Measurements from ENCODE around the gene MXRA8.
"Not testable (repeated sequence)": the region's sequence is repeated elsewhere in the genome, so short reads cannot be mapped to it uniquely, and the experiment has no call there.

MXRA8 gene

GRCh38 chr1:1370094-1370493 is 11.7 kb upstream of the MXRA8 start:
- DNase-seq (ENCODE audit: low spot score); FAIRE-seq: not testable (repeated sequence)

- FAIRE-seq (peak; percentile 91), DNase-seq (ENCODE audit: low spot score) (no peak)
Measured at GRCh38 chr1:1367315-1367714, 9.0 kb upstream of the MXRA8 start.

DNA sequence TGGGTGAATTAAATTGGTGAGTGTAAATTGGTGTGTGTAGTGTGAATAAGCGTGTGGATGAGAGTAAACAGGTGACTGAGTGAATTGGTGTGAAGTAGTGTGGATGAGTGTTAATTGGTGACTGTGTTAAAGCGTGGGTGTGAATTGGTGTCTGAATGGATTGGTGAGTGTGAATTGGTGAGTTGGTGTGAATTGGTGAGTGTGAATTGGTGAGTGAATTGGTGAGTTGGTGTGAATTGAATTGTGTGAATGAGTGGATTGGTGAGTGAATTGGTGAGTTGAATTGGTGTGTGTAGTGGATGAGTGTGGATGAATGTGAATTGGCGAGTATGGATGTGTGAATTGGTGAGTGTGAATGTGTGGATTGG is 8.3 kb upstream of the MXRA8 start:
- no peak for FAIRE-seq

DNA sequence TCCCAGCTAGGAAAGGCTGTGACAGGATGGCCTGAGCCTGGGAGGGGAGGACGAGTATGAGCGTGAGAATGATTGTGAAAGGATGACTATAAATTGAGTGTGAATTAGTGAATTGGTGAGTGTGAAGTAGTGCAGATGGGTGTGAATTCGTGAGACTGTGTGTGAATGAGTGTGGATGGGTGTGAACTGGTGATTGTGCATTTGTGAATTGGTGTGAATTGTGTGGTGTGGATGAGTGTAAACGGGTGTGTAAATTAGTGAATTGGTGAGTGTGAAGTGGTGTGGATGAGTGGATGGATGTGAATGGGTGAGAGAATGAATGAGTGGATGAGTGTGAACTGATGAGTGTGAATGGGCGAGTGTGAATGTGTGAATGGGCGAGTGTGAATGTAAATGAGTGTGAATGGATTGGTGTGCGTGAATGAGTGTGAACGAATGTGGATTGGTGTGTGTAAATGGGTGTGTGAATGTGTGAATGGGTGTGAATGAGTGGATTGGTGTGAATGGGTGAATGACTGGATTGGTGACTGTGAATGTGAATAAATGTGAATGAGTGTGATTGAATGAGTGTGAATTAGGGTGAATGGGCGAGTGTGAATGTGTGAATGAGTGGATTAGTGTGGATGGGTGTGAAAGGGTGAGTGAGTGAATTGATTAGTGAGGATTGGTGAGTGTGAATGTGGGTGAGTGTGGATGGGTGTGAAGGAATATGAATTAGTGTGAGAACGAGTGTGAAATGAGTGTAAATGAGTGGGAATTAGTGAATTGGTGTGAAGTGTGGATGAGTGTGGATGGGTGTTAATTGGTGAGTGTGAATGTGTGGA is 7.7 kb upstream of the MXRA8 start:
- FAIRE-seq (peak; percentile 66), DNase-seq (ENCODE audit: low spot score) (no peak)

More for the DNA sequence above, 8.3 kb upstream of the MXRA8 start:
- DNase-seq (ENCODE audit: low spot score) = no peak

GRCh38 chr1:1364266-1364665 is 5.9 kb upstream of the MXRA8 start:
- FAIRE-seq (no peak), DNase-seq (ENCODE audit: low spot score) (no peak)

DNA sequence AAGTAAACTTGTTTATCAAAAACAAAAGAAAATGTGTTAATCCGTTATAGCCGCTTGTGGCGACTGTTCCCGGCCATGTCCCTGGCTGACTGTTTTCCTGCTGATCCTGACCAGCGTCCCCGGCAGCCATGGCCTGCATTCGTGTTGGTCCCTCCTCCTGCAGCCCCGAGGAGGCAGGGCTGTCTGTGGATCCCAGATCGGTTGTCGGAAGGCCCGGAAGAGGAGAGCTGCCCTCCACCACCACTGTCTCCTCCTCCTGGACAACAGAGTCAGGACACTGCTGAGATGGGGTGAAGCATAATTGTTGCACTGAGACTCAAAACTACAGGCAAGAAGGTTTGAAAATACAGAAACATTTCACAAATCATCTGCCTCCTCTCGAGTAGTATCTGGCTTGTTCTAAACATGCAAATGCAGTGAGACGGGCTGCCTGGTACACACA is 3.6 kb upstream of the MXRA8 start:
- DNase-seq (ENCODE audit: low spot score) (no peak), FAIRE-seq (no peak)

- FAIRE-seq = no peak
- DNase-seq (ENCODE audit: low spot score) = no peak
Measured at GRCh38 chr1:1361233-1361981, 3.1 kb upstream of the MXRA8 start.

DNA sequence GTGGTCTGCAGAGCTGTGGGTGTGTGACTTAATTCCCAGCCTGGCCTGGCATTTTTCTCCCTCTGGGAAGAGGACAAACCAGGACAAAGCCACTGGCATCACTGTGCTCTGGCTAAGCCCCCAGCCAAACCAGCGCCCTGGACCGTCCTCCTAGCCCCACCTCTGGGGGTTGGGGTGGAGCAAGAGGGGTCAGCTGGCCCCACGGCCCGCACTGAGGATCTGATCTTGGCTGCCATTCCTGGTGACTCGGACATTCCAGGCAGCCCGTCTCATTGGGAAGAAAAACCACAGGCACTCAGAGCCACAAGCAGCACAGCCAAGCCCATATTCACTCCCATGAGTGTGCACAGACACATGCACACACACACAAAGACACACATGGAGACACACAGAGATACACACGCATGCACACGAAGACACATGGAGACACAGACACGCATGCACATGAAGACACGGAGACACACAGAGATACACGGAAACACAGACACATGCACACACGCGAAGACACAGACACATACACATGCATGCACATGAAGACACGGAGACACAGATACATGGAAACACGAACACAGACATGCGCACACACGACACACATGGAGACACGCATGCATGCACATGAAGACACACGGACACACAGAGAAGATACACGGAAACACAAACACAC is 2.3 kb upstream of the MXRA8 start:
- FAIRE-seq = peak; percentile 83
- DNase-seq (ENCODE audit: low spot score) = peak; percentile 83

GRCh38 chr1:1359664-1360468 is 1.5 kb upstream of the MXRA8 start:
- FAIRE-seq = no peak

GRCh38 chr1:1359308-1359663 is 931 bp upstream of the MXRA8 start:
- DNase-seq (ENCODE audit: low spot score) = no peak
- FAIRE-seq = no peak

More at GRCh38 chr1:1359664-1360468, 1.5 kb upstream of the MXRA8 start:
- DNase-seq (ENCODE audit: low spot score) = no peak

GRCh38 chr1:1357871-1358432 is 403 bp downstream of the MXRA8 start:
- DNase-seq (ENCODE audit: low spot score) (no peak), FAIRE-seq (no peak)

- FAIRE-seq (no peak), DNase-seq (ENCODE audit: low spot score) (no peak)
Measured at GRCh38 chr1:1356796-1357401, 1.5 kb downstream of the MXRA8 start.

- FAIRE-seq (no peak), DNase-seq (ENCODE audit: low spot score) (no peak)
Measured at GRCh38 chr1:1356166-1356795, 2.1 kb downstream of the MXRA8 start.

GRCh38 chr1:1355416-1355815 is 2.9 kb downstream of the MXRA8 start:
- DNase-seq (ENCODE audit: low spot score) = no peak

GRCh38 chr1:1354271-1355247 is 3.8 kb downstream of the MXRA8 start:
- DNase-seq (ENCODE audit: low spot score) (no peak), FAIRE-seq (no peak)

More at GRCh38 chr1:1355416-1355815, 2.9 kb downstream of the MXRA8 start:
- no peak for FAIRE-seq

DNA sequence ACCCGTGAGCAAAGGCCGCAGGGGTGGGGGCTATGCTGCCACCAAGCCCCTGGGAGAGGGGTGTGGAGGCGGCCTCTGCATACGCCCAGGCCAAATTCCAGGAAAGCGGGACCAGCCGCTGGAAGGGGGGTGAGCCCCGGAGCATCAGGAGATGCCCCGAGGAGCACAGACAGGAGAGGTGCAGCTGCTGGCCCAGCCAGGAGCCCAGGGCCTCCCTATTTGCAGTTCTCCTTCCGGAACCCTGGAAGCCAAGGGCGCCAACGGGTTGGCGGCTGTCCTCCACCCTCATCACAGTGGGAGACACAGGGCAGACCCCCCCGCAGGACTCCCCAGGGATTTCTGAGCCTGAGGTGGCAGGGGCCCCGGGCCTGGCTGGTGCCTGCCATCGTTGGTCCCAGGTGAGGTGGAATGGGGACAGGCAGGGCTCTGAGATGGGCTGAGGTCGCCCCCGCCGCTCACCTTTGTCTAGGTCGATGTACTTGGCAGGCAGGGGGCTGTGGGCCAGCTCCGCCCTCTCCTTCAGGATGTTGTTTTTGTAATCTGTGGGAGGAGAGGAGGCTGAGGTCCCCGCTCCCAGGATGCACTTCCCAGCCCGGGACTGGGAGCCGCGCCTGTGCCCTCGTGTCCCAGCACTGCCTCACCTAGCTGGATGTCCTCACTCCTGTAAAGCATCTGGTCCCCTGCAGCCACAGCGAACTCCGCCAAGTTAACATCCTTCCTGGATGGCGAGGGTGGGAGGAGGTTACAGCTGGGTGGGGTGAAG is 4.8 kb downstream of the MXRA8 start:
- no peak for FAIRE-seq
- DNase-seq (ENCODE audit: low spot score) = no peak

- DNase-seq (ENCODE audit: low spot score) (no peak), FAIRE-seq (no peak)
Measured at GRCh38 chr1:1352786-1353388, 5.5 kb downstream of the MXRA8 start.

Measured in urothelium cell line (cell line).